MG63 (cell line): ENCODE results near the gene ABHD10. TPM values are rescaled to one million over a fixed set of nuclear protein-coding genes. Genes with fewer than 3 reads are reported as not detected.

Source experiments
- DNase-seq: peaks from one replicate; pipeline ENCODE4 v3.0.0-alpha.2; 2020
- H3K27me3 ChIP-seq: fragments of 250-450 bp; sonication (Bioruptor Pico); 2 replicates; pipeline ENCODE4 v1.5.1; 2020; ENCODE audit warnings: mild to moderate bottlenecking, moderate library complexity
- H3K36me3 ChIP-seq: fragments of 250-450 bp; sonication (Bioruptor Pico); 2 replicates; pipeline ENCODE4 v1.5.1; 2020; ENCODE audit warnings: mild to moderate bottlenecking, moderate library complexity
- H3K4me3 ChIP-seq: fragments of 250-450 bp; sonication (Bioruptor Pico); 2 replicates; pipeline ENCODE4 v1.5.1; 2020; ENCODE audit warnings: mild to moderate bottlenecking, moderate library complexity
- H3K9me3 ChIP-seq: fragments of 250-450 bp; sonication (Bioruptor Pico); 2 replicates; pipeline ENCODE4 v1.5.1; 2020; ENCODE audit warnings: mild to moderate bottlenecking, moderate library complexity
- total RNA-seq: library from RNA; depleted of rRNA; stranded (reverse); fragments of >200 nt; shearing (Covaris generic); gene quantifications from 2 replicates; pipeline ENCODE4 v1.2.3, GENCODE V29; 2014; ENCODE audit warnings: low replicate concordance

Gene ABHD10
- total RNA-seq, 1 experiment from 2014 or later = 40.1 TPM

DNA sequence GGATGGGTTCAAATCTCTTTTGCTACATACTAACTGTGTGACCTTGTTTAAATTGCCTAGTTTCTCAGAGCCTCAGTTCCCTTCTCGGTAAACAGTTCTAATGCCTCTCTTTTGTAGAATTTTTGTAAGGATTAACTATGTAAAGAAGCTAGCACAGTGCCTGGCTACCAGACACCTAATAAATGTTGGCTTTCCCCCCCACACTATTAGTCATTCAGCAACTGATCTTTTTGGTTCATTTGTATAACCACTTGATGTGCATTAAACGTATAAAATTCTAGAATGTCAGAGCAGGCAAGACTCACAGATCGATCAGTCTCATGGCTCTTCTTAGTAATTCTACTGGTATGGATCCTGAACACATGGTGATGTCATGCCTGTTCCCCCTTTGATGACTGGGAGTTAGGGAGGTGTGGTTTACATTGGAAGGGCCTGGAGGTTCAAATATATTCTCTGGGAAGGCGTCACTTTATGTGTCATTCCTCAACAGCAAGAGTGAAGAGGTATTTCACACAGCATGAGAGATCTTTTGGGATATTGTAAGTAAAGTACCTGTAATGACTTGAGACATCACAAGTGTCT lies 26.4 kb downstream of the ABHD10 start:
- DNase-seq = no peak
- H3K9me3 ChIP-seq = no peaks in the 10 kb centered on the region

DNA sequence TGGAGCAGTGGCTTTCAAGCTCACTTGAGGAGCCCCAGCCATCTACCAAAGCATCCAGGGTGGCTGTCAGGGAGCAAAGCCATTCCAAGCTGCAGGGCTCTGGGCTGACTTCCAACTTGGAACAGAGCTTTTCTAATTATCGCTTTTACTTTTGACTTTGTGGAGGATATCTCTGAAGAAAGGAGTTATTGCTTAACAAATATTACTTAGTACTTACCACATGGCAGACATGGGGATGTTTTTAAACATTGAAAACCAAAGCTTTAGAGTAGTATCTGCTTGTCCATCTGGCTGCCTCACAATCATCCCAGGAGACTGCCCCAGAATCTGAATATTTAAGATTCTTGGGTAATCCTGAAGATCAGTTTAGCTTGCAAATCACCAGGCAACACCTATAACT lies 28.8 kb downstream of the ABHD10 start:
- Histone ChIP-seq H3K9me3 (0 out of 2 replicates have a peak, but pooled peaks cover 2% of the 10 kb centered on the region), H3K4me3 (no peak overlapping the region), H3K27me3 (no peaks in the 10 kb centered on the region), H3K36me3 (no peaks in the 10 kb centered on the region)
- DNase-seq = no peak

More for the DNA sequence above, 26.4 kb downstream of the ABHD10 start:
- Histone ChIP-seq H3K4me3 (no peak overlapping the region), H3K27me3 (no peaks in the 10 kb centered on the region), H3K36me3 (no peaks in the 10 kb centered on the region)

DNA sequence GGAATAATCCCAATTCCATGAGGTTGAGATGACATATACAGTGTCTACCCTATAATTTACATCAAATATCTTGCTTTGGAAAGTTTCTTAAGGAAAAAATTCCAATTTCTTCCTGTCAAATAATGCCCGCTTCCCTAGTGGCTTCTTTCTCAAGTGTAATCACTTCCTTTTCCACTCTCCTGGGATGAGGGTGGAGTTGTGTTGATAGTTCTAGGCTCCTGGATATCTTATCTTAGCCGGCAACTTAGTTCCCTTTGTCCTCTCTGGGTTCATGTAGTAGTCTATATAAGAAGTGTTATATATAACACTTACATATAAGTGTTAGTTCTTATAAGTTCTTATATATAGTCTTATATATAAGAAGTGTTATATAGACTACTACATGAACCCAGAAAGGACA lies 30.8 kb downstream of the ABHD10 start:
- Histone ChIP-seq H3K4me3 (no peak overlapping the region), H3K36me3 (no peaks in the 10 kb centered on the region), H3K9me3 (0 out of 2 replicates have a peak, but pooled peaks cover 2% of the 10 kb centered on the region), H3K27me3 (no peaks in the 10 kb centered on the region)
- no peak for DNase-seq

DNA sequence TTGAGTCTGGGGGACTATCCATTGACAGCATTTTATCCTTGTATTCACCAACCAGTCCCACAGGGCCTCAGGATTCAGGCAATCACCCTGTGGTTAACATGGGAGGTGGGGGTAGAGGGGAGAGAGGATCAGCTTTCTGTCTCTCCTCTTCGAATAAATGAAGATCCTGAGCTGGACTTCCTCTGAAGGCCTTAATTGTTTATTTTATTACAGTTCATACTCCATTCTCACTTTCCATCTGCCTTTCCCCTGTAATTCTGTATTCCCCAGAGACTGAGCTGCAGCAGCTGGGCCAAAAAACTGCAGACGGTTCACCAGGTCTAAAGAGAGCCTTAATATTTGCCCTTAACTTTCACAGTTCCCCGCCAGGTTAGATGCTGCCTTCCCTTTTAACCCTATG lies 31.8 kb downstream of the ABHD10 start:
- no peak for DNase-seq
- H3K4me3 ChIP-seq = no peak overlapping the region
- H3K27me3 ChIP-seq = no peaks in the 10 kb centered on the region
- H3K36me3 ChIP-seq = no peaks in the 10 kb centered on the region
- H3K9me3 ChIP-seq = 0 out of 2 replicates have a peak, but pooled peaks cover 2% of the 10 kb centered on the region

DNA sequence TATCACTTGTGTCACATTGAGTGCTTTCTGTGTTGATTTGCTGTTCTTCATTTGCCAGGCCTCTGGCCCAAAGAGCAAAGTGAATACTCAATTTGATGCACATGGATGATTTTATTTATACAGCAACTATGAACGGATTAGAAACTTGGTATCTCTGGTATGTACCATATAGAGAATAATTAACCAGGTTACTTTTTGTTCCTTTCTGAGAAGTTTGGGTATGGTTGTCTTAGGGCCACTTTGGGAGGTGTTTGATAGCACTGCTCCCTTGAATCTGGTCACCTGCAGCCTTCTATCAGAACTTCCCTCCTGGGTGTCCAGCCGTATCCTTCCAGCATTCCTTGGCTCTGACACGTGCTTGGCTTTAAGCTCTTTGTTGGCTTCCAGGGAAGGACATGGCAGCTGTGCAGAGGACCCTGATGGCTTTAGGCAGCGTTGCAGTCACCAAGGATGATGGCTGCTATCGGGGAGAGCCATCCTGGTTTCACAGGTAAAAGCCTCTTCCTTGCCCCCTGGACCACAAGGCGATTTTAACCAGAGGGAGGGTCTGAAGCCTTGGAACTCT lies 32.6 kb downstream of the ABHD10 start:
- Histone ChIP-seq H3K4me3 (no peak overlapping the region), H3K9me3 (0 out of 2 replicates have a peak, but pooled peaks cover 2% of the 10 kb centered on the region), H3K36me3 (no peaks in the 10 kb centered on the region), H3K27me3 (no peaks in the 10 kb centered on the region)
- no peak for DNase-seq

DNA sequence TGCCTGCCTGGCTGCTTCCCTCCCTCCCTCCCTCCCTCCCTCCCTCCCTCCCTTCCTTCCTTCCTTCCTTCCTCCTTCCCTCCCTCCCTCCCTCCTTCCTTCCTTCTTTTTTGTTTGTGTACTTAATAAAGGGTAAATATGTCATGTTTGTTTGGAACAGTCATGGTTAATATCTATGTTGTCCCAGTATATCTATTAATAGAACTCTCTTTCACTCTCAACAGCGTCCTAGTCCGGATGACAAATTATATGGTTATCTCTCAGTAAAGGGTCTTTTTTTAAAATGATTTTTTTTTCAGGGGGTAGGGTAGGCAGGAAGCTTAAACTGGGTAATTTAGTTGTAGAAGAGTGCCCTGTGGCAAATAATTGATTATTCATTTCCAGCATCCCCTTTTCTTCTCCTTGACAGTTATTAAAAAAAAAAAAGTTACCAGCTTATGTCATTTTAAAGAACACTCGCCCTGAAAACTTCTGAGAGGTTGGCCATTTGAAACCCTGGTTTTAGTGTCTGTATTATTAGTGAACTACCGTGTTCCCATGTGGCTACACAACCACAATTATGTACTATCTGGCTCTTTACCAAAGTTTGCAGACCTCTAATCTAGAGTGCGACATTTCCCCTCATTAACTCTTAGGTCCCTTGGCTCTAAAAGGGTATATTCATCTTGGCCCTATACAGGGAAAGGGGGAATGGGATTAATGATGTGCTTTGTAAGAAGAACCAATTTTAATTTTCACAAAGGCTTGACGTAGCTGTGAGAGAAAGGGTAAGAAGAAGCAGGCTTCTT lies 33.6 kb downstream of the ABHD10 start:
- H3K27me3 ChIP-seq = no peaks in the 10 kb centered on the region
- H3K4me3 ChIP-seq = no peak overlapping the region
- 0 out of 2 replicates have a peak, but pooled peaks cover 2% of the 10 kb centered on the region for H3K9me3 ChIP-seq
- H3K36me3 ChIP-seq = no peaks in the 10 kb centered on the region
- no peak for DNase-seq

DNA sequence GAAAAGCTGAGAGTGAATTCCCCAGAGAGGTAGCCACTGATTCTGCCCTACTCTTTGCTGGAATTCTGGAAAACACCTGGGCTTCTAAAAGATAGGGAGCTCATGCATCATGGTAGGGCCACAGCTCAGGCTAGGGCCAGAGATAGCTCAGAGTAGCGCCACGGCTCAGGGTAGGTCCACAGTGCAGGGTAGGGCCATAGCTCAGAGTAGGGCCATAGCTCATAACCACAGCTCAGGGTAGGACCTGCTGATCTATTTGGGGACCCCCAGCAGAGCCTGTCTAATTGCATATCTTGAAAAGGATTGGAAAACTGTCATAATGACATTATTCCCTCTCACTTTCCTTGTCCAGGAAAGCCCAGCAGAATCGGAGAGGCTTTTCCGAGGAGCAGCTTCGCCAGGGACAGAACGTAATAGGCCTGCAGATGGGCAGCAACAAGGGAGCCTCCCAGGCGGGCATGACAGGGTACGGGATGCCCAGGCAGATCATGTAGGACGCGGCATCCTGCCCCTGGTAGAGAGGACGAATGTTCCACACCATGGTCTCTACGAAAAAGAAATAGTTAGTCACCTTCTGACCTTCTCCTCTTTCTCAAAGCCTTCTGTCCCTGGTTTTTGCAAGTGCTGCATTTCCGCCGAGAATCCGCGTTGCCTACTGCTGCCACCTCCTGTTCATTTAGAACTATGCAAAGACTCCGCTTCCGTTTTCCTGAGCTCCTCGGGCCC lies 34.4 kb downstream of the ABHD10 start:
- peak; percentile 59 for DNase-seq
- 0 out of 2 replicates have a peak, but pooled peaks cover 2% of the 10 kb centered on the region for H3K9me3 ChIP-seq

DNA sequence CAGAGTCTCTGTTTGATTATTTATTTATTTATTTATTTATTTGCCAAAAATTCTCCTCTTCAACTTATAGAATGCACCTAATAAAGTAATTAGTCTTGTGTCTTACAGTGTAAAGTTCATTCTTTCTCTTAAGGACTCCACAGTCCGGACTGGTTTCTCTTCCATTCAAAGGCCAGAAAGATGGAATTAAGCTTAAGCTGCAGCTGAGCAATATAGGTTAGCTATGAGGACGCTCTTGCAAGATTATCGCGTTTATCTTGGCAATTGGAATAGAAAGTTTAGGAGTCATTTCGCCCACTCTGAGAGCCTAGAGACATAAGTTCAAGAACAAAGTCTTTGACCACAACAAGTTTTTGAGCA lies 34.9 kb downstream of the ABHD10 start:
- 0 out of 2 replicates have a peak, but pooled peaks cover 2% of the 10 kb centered on the region for H3K9me3 ChIP-seq
- no peaks in the 10 kb centered on the region for H3K36me3 ChIP-seq
- no peak for DNase-seq
- no peak overlapping the region for H3K4me3 ChIP-seq
- H3K27me3 ChIP-seq = no peaks in the 10 kb centered on the region

More for the DNA sequence above, 34.4 kb downstream of the ABHD10 start:
- no peak overlapping the region for H3K4me3 ChIP-seq
- H3K36me3 ChIP-seq = no peaks in the 10 kb centered on the region
- no peaks in the 10 kb centered on the region for H3K27me3 ChIP-seq

DNA sequence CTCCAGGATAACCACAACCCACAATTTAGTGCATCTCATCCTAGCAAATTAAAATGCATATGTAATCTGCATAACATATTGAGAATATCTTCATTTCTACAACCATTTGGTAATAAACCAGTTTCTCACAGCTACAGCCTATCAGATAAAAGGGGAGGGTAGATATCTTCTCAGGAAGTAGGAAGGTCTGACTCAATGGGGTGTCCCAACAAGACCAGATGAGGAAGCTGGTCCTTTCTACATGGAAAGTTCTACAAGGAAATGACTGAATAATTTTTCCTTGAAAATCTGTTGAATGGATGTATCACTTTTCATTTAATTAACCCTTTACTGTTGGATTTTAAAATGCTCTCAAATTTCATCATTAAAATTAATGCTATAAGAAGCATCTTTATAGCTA lies 38.3 kb downstream of the ABHD10 start:
- Histone ChIP-seq H3K27me3 (no peaks in the 10 kb centered on the region), H3K4me3 (no peak overlapping the region), H3K9me3 (peaks cover 5% of the 10 kb centered on the region; the same call in 1 of the 2 replicates), H3K36me3 (no peaks in the 10 kb centered on the region)
- no peak for DNase-seq

DNA sequence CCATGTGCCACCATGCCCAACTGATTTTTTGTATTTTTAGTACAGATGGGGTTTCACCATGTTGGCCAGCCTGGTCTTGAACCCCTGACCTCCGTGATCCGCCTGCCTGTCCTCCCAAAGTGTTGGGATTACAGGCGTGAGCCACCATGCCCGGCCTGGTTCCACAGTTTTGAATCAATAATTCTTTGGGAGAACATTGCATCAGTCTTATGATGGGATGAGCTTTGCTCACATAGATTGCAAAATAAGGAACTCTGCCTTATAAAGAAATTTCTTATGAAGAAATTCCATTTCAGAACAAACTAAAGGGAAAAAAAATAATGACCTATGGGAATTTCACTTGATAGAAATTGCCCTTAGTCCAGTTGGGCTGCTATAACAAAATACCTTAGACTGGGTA lies 39.9 kb downstream of the ABHD10 start:
- Histone ChIP-seq H3K9me3 (peaks cover 6% of the 10 kb centered on the region; the same call in 1 of the 2 replicates), H3K4me3 (no peak overlapping the region), H3K36me3 (no peaks in the 10 kb centered on the region), H3K27me3 (no peaks in the 10 kb centered on the region)
- no peak for DNase-seq

DNA sequence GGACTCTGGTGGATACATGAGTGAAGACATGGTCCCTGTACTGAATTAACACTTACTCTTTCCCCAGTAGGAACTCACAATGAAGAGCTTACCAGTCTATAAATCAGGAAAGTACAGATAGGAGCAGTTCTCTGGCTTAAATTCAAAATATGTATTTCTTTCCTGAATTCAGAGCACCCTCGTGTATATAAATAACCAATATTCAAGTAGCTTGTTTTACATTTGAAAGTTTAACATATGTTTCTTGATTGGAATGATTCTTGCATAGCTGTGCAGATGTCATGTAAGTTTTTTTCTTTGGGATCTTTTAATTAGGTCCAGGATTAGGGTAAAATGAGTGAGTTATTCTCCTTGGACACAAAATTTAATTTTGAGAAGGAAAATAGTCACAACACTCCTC lies 40.9 kb downstream of the ABHD10 start:
- no peak for DNase-seq
- H3K36me3 ChIP-seq = no peaks in the 10 kb centered on the region
- no peak overlapping the region for H3K4me3 ChIP-seq
- H3K27me3 ChIP-seq = no peaks in the 10 kb centered on the region
- H3K9me3 ChIP-seq = peaks cover 6% of the 10 kb centered on the region; the same call in 1 of the 2 replicates

DNA sequence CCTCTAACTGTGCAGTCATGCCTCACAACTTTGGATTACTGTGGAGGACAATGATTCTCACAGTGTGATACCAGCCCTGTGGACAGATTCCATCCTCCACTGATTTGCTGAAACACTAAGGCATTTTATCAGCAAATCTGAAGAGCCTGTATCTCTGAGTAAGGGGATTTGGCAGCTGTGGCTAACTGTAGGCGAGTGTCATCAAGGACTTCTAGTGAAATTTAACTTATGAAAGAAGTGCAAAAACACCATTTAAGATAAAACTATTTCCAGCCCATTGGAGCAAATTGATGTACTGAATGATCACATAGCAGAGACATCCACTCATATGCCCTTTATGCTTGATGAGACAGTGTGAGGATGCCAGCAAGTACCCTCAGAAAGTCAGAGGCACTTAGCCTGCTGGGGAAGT lies 41.9 kb downstream of the ABHD10 start:
- DNase-seq = no peak
- H3K36me3 ChIP-seq = no peaks in the 10 kb centered on the region
- no peaks in the 10 kb centered on the region for H3K27me3 ChIP-seq
- H3K9me3 ChIP-seq = peaks cover 6% of the 10 kb centered on the region; the same call in 1 of the 2 replicates
- no peak overlapping the region for H3K4me3 ChIP-seq

DNA sequence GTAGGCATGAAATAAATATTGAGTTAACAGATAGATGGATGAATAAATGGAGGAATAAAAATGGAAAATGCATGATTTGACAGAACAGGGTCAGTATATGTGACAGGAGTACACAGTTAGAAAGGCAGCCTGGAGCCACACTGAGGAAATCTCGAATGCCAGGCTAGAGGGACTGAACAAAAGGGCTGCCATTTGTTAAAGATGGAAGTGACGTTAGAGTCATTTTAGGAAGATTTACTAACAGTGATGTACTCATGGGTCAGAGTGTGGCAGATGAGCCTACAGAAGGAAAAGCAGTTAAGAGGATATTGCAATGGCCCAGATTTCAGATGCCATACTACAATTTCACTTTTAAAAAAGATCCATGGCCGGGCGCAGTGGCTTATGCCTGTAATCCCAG lies 48.3 kb downstream of the ABHD10 start:
- H3K4me3 ChIP-seq = no peak overlapping the region
- H3K27me3 ChIP-seq = no peaks in the 10 kb centered on the region
- H3K36me3 ChIP-seq = no peaks in the 10 kb centered on the region
- no peak for DNase-seq
- H3K9me3 ChIP-seq = peaks cover under 1% of the 10 kb centered on the region; the same call in 1 of the 2 replicates

DNA sequence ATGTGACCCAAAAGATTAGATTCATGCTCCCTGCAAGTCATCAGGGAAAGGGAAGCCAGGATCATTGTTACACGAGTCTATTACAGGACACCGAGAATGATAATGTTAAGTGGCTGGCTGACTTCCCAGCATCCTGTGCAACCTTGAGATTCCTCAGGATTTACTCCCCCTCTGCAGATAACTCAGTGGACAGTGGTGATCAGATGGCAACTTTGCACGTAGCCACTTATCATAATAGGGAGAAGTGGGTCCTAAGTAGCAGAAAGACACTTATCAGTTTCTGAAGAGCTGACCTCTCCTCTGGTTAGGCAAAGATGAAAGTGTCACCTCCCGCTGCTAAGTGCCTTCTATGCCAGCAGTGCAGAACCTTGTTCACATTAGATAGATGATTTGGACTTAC lies 49.0 kb downstream of the ABHD10 start:
- no peak overlapping the region for H3K4me3 ChIP-seq
- no peaks in the 10 kb centered on the region for H3K36me3 ChIP-seq
- no peaks in the 10 kb centered on the region for H3K9me3 ChIP-seq
- DNase-seq = no peak
- no peaks in the 10 kb centered on the region for H3K27me3 ChIP-seq

DNA sequence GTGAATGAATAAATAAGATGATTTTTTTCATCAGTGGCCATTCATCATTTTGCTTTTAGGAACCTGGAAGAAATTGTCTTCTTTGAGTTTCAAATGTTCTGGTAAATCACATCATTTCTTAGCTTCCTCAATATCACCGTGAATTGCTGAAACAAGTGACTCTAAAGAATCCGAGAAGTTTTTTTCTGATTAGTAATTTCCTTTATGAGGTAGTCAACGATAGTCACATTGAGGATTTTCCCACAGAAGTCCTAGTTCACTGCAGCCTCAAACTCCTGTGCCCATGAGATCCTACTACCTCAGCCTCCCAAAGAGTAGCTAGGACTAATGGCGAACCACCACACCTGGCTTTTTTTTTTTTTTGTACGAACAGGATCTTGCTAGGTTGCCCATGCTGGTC lies 52.1 kb downstream of the ABHD10 start:
- no peaks in the 10 kb centered on the region for H3K27me3 ChIP-seq
- no peak for DNase-seq
- no peaks in the 10 kb centered on the region for H3K9me3 ChIP-seq
- H3K4me3 ChIP-seq = no peak overlapping the region
- H3K36me3 ChIP-seq = no peaks in the 10 kb centered on the region

DNA sequence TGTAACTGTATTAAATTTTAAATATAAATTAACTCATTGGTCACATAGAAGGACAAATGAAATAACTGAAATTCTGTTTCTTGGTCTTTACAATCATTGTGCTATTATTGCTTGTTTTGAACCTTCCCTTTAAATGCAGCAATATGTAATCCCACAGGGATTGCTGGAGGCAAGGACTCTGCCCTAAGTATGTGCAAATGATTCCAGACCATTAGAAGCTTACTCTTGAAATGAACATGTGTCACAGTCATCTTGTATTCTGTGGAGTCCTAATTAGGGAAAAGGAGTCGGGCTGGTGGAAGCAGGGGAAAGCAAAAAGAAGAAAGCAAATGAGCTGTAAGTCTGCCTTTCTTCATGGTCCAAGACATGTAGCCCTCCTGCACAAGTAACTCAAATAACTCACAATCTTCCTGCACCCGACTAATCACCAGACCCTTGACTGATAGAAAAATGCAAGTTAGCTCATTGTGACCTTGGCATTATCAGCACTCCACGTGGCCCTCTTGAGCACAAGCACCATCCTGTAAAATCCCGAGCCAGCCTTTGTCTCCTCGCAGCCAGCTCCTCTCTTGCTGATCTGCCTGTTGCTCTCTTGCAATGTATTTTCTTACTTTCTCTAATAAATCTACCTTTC lies 53.4 kb downstream of the ABHD10 start:
- Histone ChIP-seq H3K27me3 (no peaks in the 10 kb centered on the region), H3K36me3 (no peaks in the 10 kb centered on the region), H3K4me3 (no peak overlapping the region), H3K9me3 (no peaks in the 10 kb centered on the region)
- no peak for DNase-seq
